ENCODE results near the gene IFI35. TPM values are rescaled to one million over a fixed set of nuclear protein-coding genes. Genes with fewer than 3 reads are reported as not detected.
A peak's percentile ranks its signal among the peaks of the same experiment; 100 is the strongest.

The IFI35 gene
- total and polyA plus RNA-seq, 9 of the 15 experiments (the other 6 are each of a cell fraction or from before 2014, with no cell fraction given) = 4.4 to 13.1 (median 10.2) TPM

GRCh38 chr17:43020789-43021740 is 14.5 kb downstream of the IFI35 start (continued):
- TF ChIP-seq SMAD4 (CRISPR knock-in tag; conservative IDR thresholded peaks at IDR 0.05) (peak; percentile 93), LCOR (CRISPR knock-in tag; IDR thresholded peaks at IDR 0.05) (peak; percentile 81; the same call in 1 of the 2 replicates), ZNF274 (IDR thresholded peaks at IDR 0.05; ENCODE audit: borderline replicate concordance, low read depth, low read length) (no peak), ZBTB9 (CRISPR knock-in tag; IDR thresholded peaks at IDR 0.05) (peak; percentile 75; the same call in 1 of the 2 replicates), ELF4 (CRISPR knock-in tag; IDR thresholded peaks at IDR 0.05) (no peak), SMARCA5 (IDR thresholded peaks at IDR 0.05) (peak; percentile 66; the same call in 1 of the 2 replicates), USF2 (CRISPR knock-in tag; IDR thresholded peaks at IDR 0.05) (peak; percentile 83), NR2C1 (IDR thresholded peaks at IDR 0.05) (peak; percentile 38; the same call in 1 of the 2 replicates), NR2C1 (tag; IDR thresholded peaks at IDR 0.05) (peak; percentile 51; the same call in 1 of the 2 replicates), MEIS2 (IDR thresholded peaks at IDR 0.05; ENCODE audit: partially characterized antibody) (peak; percentile 36), EP300 (IDR thresholded peaks at IDR 0.05; ENCODE audit: low read length) (peak; percentile 77), CSDE1 (IDR thresholded peaks at IDR 0.05) (no peak), UBTF (IDR thresholded peaks at IDR 0.05; ENCODE audit: borderline replicate concordance in 1 of 2, low read depth in 2 of 2, low read length in 2 of 2) (peak in 1 of 2 experiments; percentile 58; a peak in 1 of 4 replicates), NFIC (IDR thresholded peaks at IDR 0.05) (0 out of 2 replicates have a peak, but pooled peaks have one; percentile 5), USF1 (CRISPR knock-in tag; IDR thresholded peaks at IDR 0.05) (peak; percentile 90), ZNF584 (CRISPR knock-in tag; IDR thresholded peaks at IDR 0.05; ENCODE audit: low read depth) (0 out of 2 replicates have a peak, but pooled peaks have one; percentile 57), MEF2D (tag; conservative IDR thresholded peaks at IDR 0.05; ENCODE audit: low read depth) (0 out of 2 replicates have a peak, but pooled peaks have one; percentile 23)
